Measurements from ENCODE around the gene RASSF8.
A peak's percentile ranks its signal among the peaks of the same experiment; 100 is the strongest.

The RASSF8 gene

DNA sequence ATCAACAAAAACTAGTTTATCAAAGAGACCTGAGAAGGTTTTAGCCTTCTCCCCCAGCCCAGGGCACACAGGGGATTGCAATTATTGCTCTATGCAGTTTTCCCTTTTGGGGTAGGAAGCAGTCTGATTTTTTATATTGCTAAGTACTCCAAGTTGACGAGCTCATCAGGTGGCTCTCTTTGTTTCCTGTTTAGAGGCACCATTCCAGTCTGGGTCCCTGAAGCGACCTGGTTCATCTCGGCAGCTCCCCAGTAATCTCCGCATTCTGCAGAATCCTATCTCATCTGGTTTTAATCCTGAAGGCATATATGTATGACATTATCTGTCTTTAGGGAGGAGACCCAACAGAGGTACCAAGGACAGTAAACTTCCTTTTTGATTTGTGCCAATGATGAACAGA, 110.0 kb downstream of the RASSF8 start:
- no peak for DNase-seq

DNA sequence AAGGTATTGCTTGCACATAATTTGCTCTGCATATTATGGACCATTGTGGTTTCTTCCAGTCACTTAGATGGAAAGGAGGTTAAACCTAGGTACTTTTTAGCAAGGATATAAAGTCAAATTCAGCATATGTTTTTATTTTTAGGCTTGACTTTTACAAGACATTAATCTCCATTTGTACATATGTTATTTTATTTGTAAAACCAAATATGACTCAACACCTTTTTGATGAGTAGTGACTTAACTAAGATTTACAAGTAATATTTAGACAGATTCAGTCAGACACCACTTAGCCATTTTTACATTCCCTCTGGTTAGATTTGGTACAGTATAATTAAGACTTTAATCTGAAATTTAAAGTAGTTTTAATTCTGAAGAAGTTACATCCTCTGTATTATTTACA, 111.3 kb downstream of the RASSF8 start:
- no peak for DNase-seq

DNA sequence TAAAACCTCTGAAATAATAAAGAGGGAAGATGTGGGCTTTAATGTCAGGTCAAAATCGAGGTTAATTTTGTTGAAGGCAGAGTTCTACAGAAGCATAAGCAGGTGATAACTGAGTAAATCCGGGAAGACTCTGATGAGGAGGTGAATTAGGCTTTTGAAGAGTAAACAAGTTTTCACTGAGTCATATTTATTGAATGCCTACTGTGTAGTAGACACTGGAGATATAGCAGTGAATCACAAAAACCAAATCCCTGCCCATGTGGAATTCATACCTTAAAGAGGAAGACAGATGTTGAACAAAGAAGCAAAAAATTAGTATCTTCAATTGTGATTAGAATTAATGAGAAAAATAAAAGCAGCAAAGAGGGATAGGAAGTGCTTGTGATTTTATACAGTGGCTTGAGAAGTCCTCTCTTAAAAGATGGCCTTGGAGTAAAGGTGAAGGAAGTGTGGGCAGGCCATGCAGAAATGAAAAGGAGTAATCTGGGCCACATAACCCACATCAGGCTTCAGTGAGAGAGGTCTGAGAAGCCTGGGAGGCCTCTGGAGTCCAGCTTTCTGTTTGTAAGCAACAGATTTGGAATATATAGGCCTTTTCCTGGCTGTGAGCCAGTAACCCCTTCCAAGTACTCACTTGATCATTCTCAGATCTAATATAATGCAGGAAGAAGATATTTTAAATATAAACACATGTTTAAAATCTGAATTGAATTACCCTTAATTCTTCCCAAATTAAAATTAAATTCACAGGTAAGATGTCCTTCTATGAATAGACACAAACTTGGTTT, 119.6 kb downstream of the RASSF8 start:
- DNase-seq = no peak

DNA sequence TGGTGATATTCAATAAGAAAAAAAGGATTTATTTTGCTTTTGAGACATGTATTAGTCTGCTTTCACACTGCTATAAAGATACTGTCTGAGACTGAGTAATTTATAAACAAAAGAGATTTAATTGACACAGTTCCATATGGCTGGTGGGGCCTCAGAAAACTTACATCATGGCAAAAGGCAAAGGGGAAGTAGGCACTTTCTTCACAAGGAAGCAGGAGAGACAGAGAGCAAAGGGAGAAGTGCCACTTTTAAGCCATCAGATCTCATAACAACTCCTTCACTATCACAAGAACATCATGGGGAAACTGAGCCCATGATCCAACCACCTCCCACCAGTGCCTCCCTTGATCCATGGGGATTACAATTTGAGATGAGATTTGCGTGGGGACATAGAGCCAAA, 122.4 kb downstream of the RASSF8 start:
- DNase-seq = no peak

DNA sequence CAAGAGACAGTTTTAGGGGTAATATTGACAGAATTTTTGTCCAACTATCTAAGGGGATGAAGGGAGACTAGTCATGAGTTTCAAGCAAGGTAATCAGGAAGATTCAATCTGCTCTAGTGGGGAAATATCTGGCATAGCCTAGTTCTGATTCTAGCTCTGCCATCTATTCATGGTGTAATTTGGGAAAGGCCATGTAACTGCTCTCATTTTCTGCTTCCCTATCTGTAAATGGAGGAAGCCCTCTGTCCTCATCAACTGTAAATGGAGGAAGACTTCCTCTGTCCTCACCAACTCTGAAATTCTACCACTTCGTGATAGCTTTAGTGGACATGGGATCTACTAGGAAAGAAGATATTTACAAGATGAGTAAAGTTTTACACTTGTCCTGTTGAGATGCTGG, 128.5 kb downstream of the RASSF8 start:
- DNase-seq = no peak

- DNase-seq = no peak
These were observed 130.5 kb downstream of the RASSF8 start for GRCh38 chr12:26088998-26089397.

GRCh38 chr12:26090836-26091510, 132.5 kb downstream of the RASSF8 start:
- no peak for DNase-seq

GRCh38 chr12:26091822-26092221, 133.3 kb downstream of the RASSF8 start:
- no peak for DNase-seq

GRCh38 chr12:26092346-26093105, 134.0 kb downstream of the RASSF8 start:
- no peak for DNase-seq

GRCh38 chr12:26095186-26095585, 136.7 kb downstream of the RASSF8 start:
- DNase-seq = no peak

- no peak for DNase-seq
These were observed 137.6 kb downstream of the RASSF8 start for GRCh38 chr12:26096036-26096435.

DNA sequence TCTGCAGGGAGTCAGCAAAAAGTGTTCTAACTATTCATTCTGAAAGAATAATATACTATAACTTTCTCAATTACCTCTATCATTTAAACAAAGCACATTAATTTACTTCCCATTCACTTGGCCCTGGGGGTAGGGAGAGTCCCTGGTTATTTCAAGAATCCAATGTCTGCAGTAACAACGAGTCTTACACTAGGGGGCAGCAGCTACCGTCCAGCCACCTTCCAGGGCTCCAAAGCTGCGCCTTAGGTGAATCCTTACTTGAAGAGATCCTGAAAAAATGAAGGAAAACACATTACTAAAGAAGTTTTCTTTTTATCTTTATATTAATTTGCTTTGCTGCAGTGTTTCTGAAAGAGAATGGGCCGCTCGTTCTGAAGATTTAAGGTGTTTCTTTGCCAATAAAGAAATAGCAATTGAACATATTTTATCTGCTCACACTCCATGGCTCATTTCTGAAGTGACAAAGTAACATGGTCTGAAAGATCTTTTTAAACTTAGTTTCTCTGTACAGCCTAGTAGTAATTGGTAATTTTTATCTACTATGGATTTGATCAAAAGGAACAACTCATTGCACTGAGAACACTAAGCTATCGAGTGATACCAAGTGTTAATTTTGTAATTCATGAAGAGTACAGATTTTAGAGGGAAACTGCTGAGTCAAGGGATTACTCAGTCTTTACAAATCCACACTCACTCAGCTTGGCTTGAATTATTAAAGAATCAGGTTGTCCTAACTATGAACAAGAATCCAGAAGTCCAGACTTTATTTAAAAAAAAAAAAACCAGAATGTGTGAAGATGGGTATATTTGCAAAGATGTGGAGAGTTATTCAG, 138.8 kb downstream of the RASSF8 start:
- peak; percentile 34 for DNase-seq

DNA sequence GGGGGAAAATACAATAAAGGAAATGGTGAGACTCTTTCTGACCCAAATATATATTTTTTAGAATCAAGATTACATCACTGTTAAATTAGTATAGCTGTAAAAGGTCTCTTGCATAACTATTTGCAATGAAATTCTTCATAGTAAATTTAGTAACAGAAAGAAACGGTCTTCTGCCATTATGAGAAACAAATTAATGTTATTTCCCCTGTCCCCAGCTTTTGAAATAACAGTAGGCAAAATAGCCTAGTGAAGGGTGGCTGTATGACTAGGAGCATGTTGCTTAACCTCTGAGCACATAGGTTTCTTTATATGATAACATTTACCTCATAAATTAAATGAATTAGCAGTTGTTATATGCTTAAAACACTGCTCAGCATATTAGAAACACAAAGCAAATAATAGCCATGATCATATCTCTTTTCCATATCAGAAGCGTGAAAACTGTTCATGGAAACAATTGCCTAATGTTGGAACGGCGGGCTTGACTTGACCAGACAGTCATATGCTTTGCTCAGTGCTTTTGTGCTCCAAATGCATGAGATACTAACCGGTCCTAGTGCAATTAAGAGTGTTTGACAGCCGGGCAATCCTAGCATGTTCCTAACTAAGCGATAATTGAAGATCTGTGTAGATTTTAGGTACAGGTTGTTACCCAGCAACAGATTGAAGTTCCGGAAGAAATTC, 142.3 kb downstream of the RASSF8 start:
- no peak for DNase-seq

DNA sequence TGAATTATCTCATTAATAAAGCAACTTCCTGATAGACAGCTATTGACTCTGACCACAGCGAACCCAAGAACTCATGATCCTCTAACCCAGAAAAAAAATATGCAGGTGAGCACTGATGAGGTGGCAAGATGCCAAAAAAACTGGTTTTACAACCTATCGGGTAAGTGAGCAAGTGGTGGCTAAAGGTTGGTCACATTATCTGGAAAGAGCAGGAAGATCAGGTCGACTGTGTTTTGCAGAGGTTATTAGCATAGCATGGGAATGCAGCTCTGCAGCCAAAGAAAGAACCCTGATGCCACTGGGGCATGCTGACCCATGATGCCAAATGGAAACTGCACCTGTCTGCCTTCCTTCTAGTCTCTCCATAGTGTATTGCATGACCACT, 142.9 kb downstream of the RASSF8 start:
- no peak for DNase-seq

DNA sequence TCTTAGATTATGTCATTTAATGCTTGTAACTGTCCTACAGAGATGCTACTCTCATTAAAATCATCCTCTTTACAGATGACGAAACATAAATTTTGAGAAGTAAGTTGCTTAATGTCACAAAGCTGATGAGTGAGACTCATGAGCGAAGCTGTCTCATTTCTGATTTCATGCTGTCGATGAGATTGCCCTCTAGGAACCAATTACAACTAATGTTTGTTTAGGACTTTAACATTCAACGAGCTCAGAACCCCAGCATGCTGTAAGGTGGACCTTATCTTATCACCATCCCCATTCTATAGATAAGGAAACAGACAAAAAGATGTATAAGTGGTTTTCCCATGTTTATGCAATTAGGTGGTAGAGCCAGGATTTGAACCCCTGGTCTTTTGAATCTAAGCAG, 143.3 kb downstream of the RASSF8 start:
- no peak for DNase-seq

- DNase-seq = no peak
These were observed 144.5 kb downstream of the RASSF8 start for GRCh38 chr12:26102953-26103352.

GRCh38 chr12:26106347-26106746, 147.9 kb downstream of the RASSF8 start:
- DNase-seq = no peak

- no peak for DNase-seq
These were observed 150.4 kb downstream of the RASSF8 start for GRCh38 chr12:26108915-26109314.

GRCh38 chr12:26109343-26109881, 150.9 kb downstream of the RASSF8 start:
- no peak for DNase-seq

DNA sequence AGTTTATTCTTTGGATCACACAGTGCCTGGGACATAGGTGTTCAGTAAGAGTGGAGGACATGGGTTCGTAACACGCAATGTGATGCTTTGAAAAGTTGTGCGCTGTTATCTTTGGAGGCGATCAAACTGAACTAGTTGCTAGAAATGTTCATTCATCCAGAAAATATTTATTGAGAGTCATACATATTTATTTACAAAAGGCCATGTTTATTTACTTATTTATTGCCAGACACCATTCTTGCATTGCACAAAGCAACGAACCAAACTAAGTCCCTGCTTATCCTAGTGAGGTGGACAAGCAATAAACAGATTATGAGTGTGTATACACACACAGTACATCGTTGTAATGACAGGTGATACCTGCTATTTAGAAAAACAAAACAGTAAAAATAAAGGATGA, 153.8 kb downstream of the RASSF8 start:
- no peak for DNase-seq

GRCh38 chr12:26112703-26113147, 154.2 kb downstream of the RASSF8 start:
- no peak for DNase-seq

GRCh38 chr12:26113181-26113654, 154.7 kb downstream of the RASSF8 start:
- DNase-seq = no peak

Data from stimulated activated naive CD4-positive, alpha-beta T cell treated with Interleukin-2 at 50 U/mL for 16 hours (primary cell).